Activated T-helper 1 cell treated with anti-CD3 and anti-CD28 coated beads, Interleukin-2, amount 50 U/mL, for 16 hours (primary cell): Measurements from ENCODE around the gene JUP.

ENCODE experiments used
- DNase-seq, 2 donors: peaks; one replicate each; pipeline ENCODE4 v3.0.0-alpha.2; 2020; ENCODE audit warnings: low read depth in 1 of 2, low spot score in 1 of 2

The JUP gene

GRCh38 chr17:41724476-41725050 lies 61.9 kb downstream of the JUP start:
- DNase-seq, result no peak

GRCh38 chr17:41723801-41724475 lies 62.6 kb downstream of the JUP start:
- no peak for DNase-seq

GRCh38 chr17:41722231-41722630 lies 64.3 kb downstream of the JUP start:
- DNase-seq, result no peak

GRCh38 chr17:41718287-41718645 lies 68.2 kb downstream of the JUP start:
- no peak for DNase-seq

GRCh38 chr17:41717408-41718286 lies 68.9 kb downstream of the JUP start:
- DNase-seq, result no peak

GRCh38 chr17:41711669-41712400 lies 74.7 kb downstream of the JUP start, which contains the start of gene GAST:
Gene GAST (plus strand): TSS chr17:41712331. CDS start chr17:41715437, 3,106 bp downstream.
- DNase-seq, result no peak

GRCh38 chr17:41710472-41711090 lies 75.9 kb downstream of the JUP start:
- no peak for DNase-seq

- DNase-seq, result no peak
These were observed 78.5 kb downstream of the JUP start for GRCh38 chr17:41707803-41708669.

- no peak for DNase-seq
These were observed 81.1 kb downstream of the JUP start for GRCh38 chr17:41705271-41705991.
